IPS-NIHi7 (cell line): ENCODE measurements around the gene P2RY1.

Source experiments
- DNase-seq: peaks from one replicate; pipeline ENCODE4 v3.0.0; 2012; ENCODE audit warnings: mixed read lengths; ENCODE audit errors: extremely low spot score

Gene P2RY1

GRCh38 chr3:152834776-152835600, at the start of gene P2RY1:
Gene P2RY1 (plus strand): TSS chr3:152835131. CDS start chr3:152835783, 652 bp downstream.
- peak; percentile 89 for DNase-seq

GRCh38 chr3:152786977-152787681, 47.8 kb upstream of the P2RY1 start:
- DNase-seq: no peak

- DNase-seq: no peak
These were observed 44.1 kb upstream of the P2RY1 start for GRCh38 chr3:152790651-152791387.

- no peak for DNase-seq
These were observed 41.0 kb upstream of the P2RY1 start for GRCh38 chr3:152793969-152794368.

- no peak for DNase-seq
These were observed 37.0 kb upstream of the P2RY1 start for GRCh38 chr3:152797751-152798432.

- no peak for DNase-seq
These were observed 22.8 kb upstream of the P2RY1 start for GRCh38 chr3:152811974-152812760.

GRCh38 chr3:152817400-152817799, 17.5 kb upstream of the P2RY1 start:
- DNase-seq: no peak

- DNase-seq: no peak
These were observed 16.9 kb upstream of the P2RY1 start for GRCh38 chr3:152818027-152818426.

- no peak for DNase-seq
These were observed 11.8 kb upstream of the P2RY1 start for GRCh38 chr3:152823173-152823572.

GRCh38 chr3:152823781-152824180, 11.2 kb upstream of the P2RY1 start:
- DNase-seq: no peak

GRCh38 chr3:152825566-152825965, 9.4 kb upstream of the P2RY1 start:
- DNase-seq: no peak

- no peak for DNase-seq
These were observed 8.5 kb upstream of the P2RY1 start for GRCh38 chr3:152826476-152826875.

GRCh38 chr3:152827313-152827712, 7.6 kb upstream of the P2RY1 start:
- no peak for DNase-seq

- DNase-seq: no peak
These were observed 6.7 kb upstream of the P2RY1 start for GRCh38 chr3:152828075-152828840.

- DNase-seq: no peak
These were observed 4.7 kb upstream of the P2RY1 start for GRCh38 chr3:152830245-152830644.

GRCh38 chr3:152832046-152832445, 2.9 kb upstream of the P2RY1 start:
- DNase-seq: no peak

- no peak for DNase-seq
These were observed 1.8 kb upstream of the P2RY1 start for GRCh38 chr3:152833089-152833488.

- DNase-seq: no peak
These were observed 648 bp upstream of the P2RY1 start for GRCh38 chr3:152834191-152834775.

GRCh38 chr3:152835601-152836102, 721 bp downstream of the P2RY1 start:
- peak; percentile 31 for DNase-seq

- DNase-seq: no peak
These were observed 1.3 kb downstream of the P2RY1 start for GRCh38 chr3:152836269-152836668.
